RCC 7860 (cell line): ENCODE data around the gene APOA5.
"Not testable (repeated sequence)": the region's sequence is repeated elsewhere in the genome, so short reads cannot be mapped to it uniquely, and the experiment has no call there.

Source experiments
- DNase-seq: peaks from one replicate; pipeline ENCODE4 v3.0.0-alpha.2; 2015; ENCODE audit warnings: low spot score
- FAIRE-seq: peaks from 2 replicates; lab custom pipeline; 2012; peaks lifted over from hg19 to GRCh38; lab: Jason Lieb, UNC

Gene APOA5

GRCh38 chr11:116801662-116802061 lies 10.0 kb upstream of the APOA5 start:
- not testable (repeated sequence) for DNase-seq, FAIRE-seq

GRCh38 chr11:116800610-116801009 lies 8.9 kb upstream of the APOA5 start:
- FAIRE-seq (no peak), DNase-seq (no peak)

- DNase-seq (no peak), FAIRE-seq (no peak)
Observed at GRCh38 chr11:116798368-116798767, 6.7 kb upstream of the APOA5 start.

GRCh38 chr11:116797816-116798215 lies 6.1 kb upstream of the APOA5 start:
- DNase-seq (no peak), FAIRE-seq (no peak)

- no peak for DNase-seq
Observed at GRCh38 chr11:116796548-116796947, 4.9 kb upstream of the APOA5 start.

GRCh38 chr11:116794851-116795250 lies 3.2 kb upstream of the APOA5 start:
- DNase-seq (no peak), FAIRE-seq (no peak)

More at GRCh38 chr11:116796548-116796947, 4.9 kb upstream of the APOA5 start:
- no peak for FAIRE-seq

GRCh38 chr11:116793772-116794097 lies 2.1 kb upstream of the APOA5 start:
- DNase-seq (no peak), FAIRE-seq (no peak)

GRCh38 chr11:116792869-116793771 lies 1.4 kb upstream of the APOA5 start:
- DNase-seq (peak; percentile 67), FAIRE-seq (peak; percentile 82)

GRCh38 chr11:116792144-116792868 lies 627 bp upstream of the APOA5 start:
- DNase-seq (no peak), FAIRE-seq (no peak)

- DNase-seq: no peak
- FAIRE-seq: no peak
Observed at GRCh38 chr11:116791002-116791812, 472 bp downstream of the APOA5 start.

GRCh38 chr11:116790167-116791001 lies 1.3 kb downstream of the APOA5 start:
- DNase-seq (no peak), FAIRE-seq (no peak)

- no peak for FAIRE-seq
Observed at GRCh38 chr11:116788975-116789374, 2.7 kb downstream of the APOA5 start.

GRCh38 chr11:116788534-116788933 lies 3.1 kb downstream of the APOA5 start:
- DNase-seq: no peak
- no peak for FAIRE-seq

More at GRCh38 chr11:116788975-116789374, 2.7 kb downstream of the APOA5 start:
- no peak for DNase-seq

GRCh38 chr11:116787786-116788486 lies 3.7 kb downstream of the APOA5 start, which contains the start of gene ZPR1:
Gene ZPR1, minus strand, starts transcription at chr11:116788023. Its CDS starts 33 bp downstream, at chr11:116787990.
- DNase-seq: no peak
- no peak for FAIRE-seq

- no peak for DNase-seq
- FAIRE-seq: no peak
Observed at GRCh38 chr11:116787436-116787785, 4.3 kb downstream of the APOA5 start.

GRCh38 chr11:116786966-116787365 lies 4.7 kb downstream of the APOA5 start:
- DNase-seq (no peak), FAIRE-seq (no peak)

- DNase-seq: no peak
- FAIRE-seq: no peak
Observed at GRCh38 chr11:116786326-116786725, 5.4 kb downstream of the APOA5 start.

- DNase-seq: no peak
- no peak for FAIRE-seq
Observed at GRCh38 chr11:116782728-116783127, 9.0 kb downstream of the APOA5 start.

- no peak for FAIRE-seq
Observed at GRCh38 chr11:116778556-116778955, 13.1 kb downstream of the APOA5 start.

GRCh38 chr11:116777056-116777455 lies 14.6 kb downstream of the APOA5 start:
- DNase-seq: no peak
- no peak for FAIRE-seq

More at GRCh38 chr11:116778556-116778955, 13.1 kb downstream of the APOA5 start:
- DNase-seq: no peak
